MM.1S (cell line): ENCODE measurements around the gene TBC1D16.
A peak's percentile ranks its signal among the peaks of the same experiment; 100 is the strongest.

Source experiments
- DNase-seq: peaks from one replicate; pipeline ENCODE4 v3.0.0-alpha.2; 2015
- H2AFZ ChIP-seq: fragments of 300-600 bp; sonication (generic); 2 replicates; pipeline ENCODE4 v1.6.0; 2016; ENCODE audit warnings: antibody characterized with exemption, low read length
- H3F3A ChIP-seq: fragments of 300-600 bp; sonication (generic); 2 replicates; pipeline ENCODE4 v1.6.1; 2016; ENCODE audit warnings: mild to moderate bottlenecking, antibody characterized with exemption, low read length, moderate library complexity, mixed read lengths; ENCODE audit not compliant: insufficient read depth
- H3K27ac ChIP-seq: fragments of 300-600 bp; sonication (generic); 2 replicates; pipeline ENCODE4 v1.5.1; 2016; ENCODE audit warnings: mild to moderate bottlenecking, low read length
- H3K27me3 ChIP-seq: fragments of 300-600 bp; sonication (generic); replicated peaks from 2 replicates; pipeline ENCODE4 v1.6.0; 2016; ENCODE audit warnings: low read length; ENCODE audit not compliant: insufficient read depth
- H3K36me3 ChIP-seq: fragments of 300-600 bp; sonication (generic); replicated peaks from 2 replicates; pipeline ENCODE4 v1.6.1; 2016; ENCODE audit warnings: mild to moderate bottlenecking, low read length, mixed read lengths; ENCODE audit not compliant: insufficient read depth
- H3K4me1 ChIP-seq: fragments of 300-600 bp; sonication (generic); 2 replicates; pipeline ENCODE4 v1.6.1; 2016; ENCODE audit warnings: low read length, mixed read lengths
- H3K4me2 ChIP-seq: fragments of 300-600 bp; sonication (generic); 2 replicates; pipeline ENCODE4 v1.6.0; 2016; ENCODE audit warnings: low read depth, low read length
- H3K4me3 ChIP-seq: fragments of 300-600 bp; sonication (generic); 2 replicates; pipeline ENCODE4 v1.5.1; 2016; ENCODE audit warnings: low read length, mixed read lengths
- H3K79me2 ChIP-seq: fragments of 300-600 bp; sonication (generic); 2 replicates; pipeline ENCODE4 v1.6.1; 2016; ENCODE audit warnings: mixed run types, low read length, mixed read lengths
- H3K9ac ChIP-seq: fragments of 300-600 bp; sonication (generic); 2 replicates; pipeline ENCODE4 v1.6.1; 2016; ENCODE audit warnings: low read length, mixed read lengths
- H3K9me2 ChIP-seq: fragments of 300-600 bp; sonication (generic); replicated peaks from 2 replicates; pipeline ENCODE4 v1.6.1; 2016; ENCODE audit warnings: mild to moderate bottlenecking, low read length, mixed read lengths; ENCODE audit not compliant: insufficient read depth
- H3K9me3 ChIP-seq: fragments of 300-600 bp; sonication (generic); replicated peaks from 2 replicates; pipeline ENCODE4 v1.6.1; 2016; ENCODE audit warnings: mild to moderate bottlenecking, low read length, mixed read lengths; ENCODE audit not compliant: insufficient read depth
- H4K20me1 ChIP-seq: fragments of 300-600 bp; sonication (generic); 2 replicates; pipeline ENCODE4 v1.6.1; 2016; ENCODE audit warnings: mild to moderate bottlenecking, low read length, moderate library complexity, mixed read lengths; ENCODE audit not compliant: insufficient read depth
- CTCF ChIP-seq: fragments of 300-600 bp; sonication (generic); IDR thresholded peaks from 2 replicates; pipeline ENCODE4 v1.5.1; 2016; ENCODE audit warnings: antibody characterized with exemption, low read length, mixed read lengths
- EZH2 ChIP-seq: fragments of 300-600 bp; sonication (generic); optimal IDR thresholded peaks from 2 replicates; pipeline ENCODE3; 2017; ENCODE audit warnings: low read depth, mild to moderate bottlenecking, antibody characterized with exemption, low read length, mixed read lengths
- EZH2phosphoT487 ChIP-seq: fragments of 300-600 bp; sonication (generic); IDR thresholded peaks from 2 replicates; pipeline ENCODE4 v1.6.1; 2018; ENCODE audit warnings: antibody characterized with exemption, low read length

The TBC1D16 gene

GRCh38 chr17:79976451-79976850, 59.2 kb downstream of the TBC1D16 start:
- TF ChIP-seq CTCF = no peak
- TF ChIP-seq EZH2phosphoT487 = no peak
- TF ChIP-seq EZH2 = no peak
- H3K9me2 ChIP-seq = no peaks in the 10 kb centered on the region
- peaks cover 100% of the 10 kb centered on the region for H3K27me3 ChIP-seq
- H3K9ac ChIP-seq = no peak overlapping the region
- H2AFZ ChIP-seq = no peak overlapping the region
- H3K4me2 ChIP-seq = no peak overlapping the region
- no peak overlapping the region for H3K27ac ChIP-seq
- H3K79me2 ChIP-seq = no peaks in the 10 kb centered on the region
- no peak overlapping the region for H3K4me3 ChIP-seq
- no peaks in the 10 kb centered on the region for H3F3A ChIP-seq
- H3K9me3 ChIP-seq = no peaks in the 10 kb centered on the region
- H3K4me1 ChIP-seq = no peaks in the 10 kb centered on the region
- H4K20me1 ChIP-seq = no peaks in the 10 kb centered on the region; the same call in 1 of the 2 replicates
- no peak for DNase-seq
- no peaks in the 10 kb centered on the region for H3K36me3 ChIP-seq

GRCh38 chr17:79975498-79976134, 60.1 kb downstream of the TBC1D16 start:
- H3K9me3 ChIP-seq = no peaks in the 10 kb centered on the region
- DNase-seq = no peak
- no peaks in the 10 kb centered on the region; the same call in 1 of the 2 replicates for H4K20me1 ChIP-seq
- H3F3A ChIP-seq = no peaks in the 10 kb centered on the region
- H2AFZ ChIP-seq = no peak overlapping the region
- no peak overlapping the region for H3K9ac ChIP-seq
- H3K4me1 ChIP-seq = no peaks in the 10 kb centered on the region
- peaks cover 99% of the 10 kb centered on the region for H3K27me3 ChIP-seq
- TF ChIP-seq EZH2 = no peak
- TF ChIP-seq EZH2phosphoT487 = no peak
- TF ChIP-seq CTCF = no peak
- no peaks in the 10 kb centered on the region for H3K36me3 ChIP-seq
- H3K79me2 ChIP-seq = no peaks in the 10 kb centered on the region
- H3K27ac ChIP-seq = no peak overlapping the region
- no peak overlapping the region for H3K4me3 ChIP-seq
- no peaks in the 10 kb centered on the region for H3K9me2 ChIP-seq
- no peak overlapping the region for H3K4me2 ChIP-seq

DNA sequence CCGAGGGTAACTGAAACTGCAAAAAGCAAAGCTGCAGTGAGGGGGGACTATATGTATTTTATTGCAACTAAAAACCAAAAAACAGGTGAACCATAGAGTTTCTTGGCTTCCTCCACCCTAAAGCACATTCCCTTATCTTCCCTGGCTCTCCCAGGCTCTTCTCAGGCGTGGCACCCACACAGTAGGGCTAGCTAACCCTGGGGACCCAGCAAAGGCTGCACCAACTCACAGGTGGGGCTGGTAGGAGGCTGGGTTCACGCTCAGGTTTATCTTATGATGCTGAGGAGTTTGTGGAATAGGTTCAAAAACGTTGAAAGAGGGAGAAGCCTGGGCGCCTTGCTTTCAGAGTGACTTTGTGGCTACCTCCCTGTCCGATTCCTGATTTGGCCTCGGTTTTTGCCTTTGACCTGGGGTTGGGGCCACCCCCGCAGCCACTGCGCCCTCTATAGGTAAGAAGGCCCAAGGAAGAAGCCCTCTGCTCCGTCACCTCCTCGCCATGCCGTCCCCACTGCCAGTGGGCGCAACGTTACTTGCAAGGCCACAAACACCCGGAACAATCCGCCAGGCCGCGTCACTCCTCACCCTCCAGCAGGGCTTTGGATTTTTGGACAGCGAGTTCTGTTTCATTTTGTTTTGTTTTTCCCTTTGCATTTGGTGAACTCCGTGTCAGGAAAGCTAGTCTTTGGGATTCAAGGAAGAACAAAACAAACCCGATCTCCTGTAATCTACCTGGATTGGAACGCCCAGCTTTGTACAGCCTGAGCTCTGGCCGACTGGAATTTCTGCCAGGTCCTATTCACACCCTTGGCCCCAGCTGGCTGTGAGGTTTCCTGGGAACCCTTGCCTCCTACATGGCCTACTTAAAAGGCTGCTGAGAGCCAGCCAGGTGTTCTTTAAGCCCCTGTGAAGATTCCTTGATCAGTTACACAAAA, 60.8 kb downstream of the TBC1D16 start:
- no peak overlapping the region for H3K4me2 ChIP-seq
- H2AFZ ChIP-seq = no peak overlapping the region
- no peaks in the 10 kb centered on the region; the same call in 1 of the 2 replicates for H4K20me1 ChIP-seq
- H3K36me3 ChIP-seq = no peaks in the 10 kb centered on the region
- H3K9me3 ChIP-seq = no peaks in the 10 kb centered on the region
- H3K4me3 ChIP-seq = no peak overlapping the region
- peaks cover 99% of the 10 kb centered on the region for H3K27me3 ChIP-seq
- H3K4me1 ChIP-seq = no peaks in the 10 kb centered on the region
- H3K79me2 ChIP-seq = no peaks in the 10 kb centered on the region
- TF ChIP-seq EZH2 (no peak), CTCF (peak; percentile 54), EZH2phosphoT487 (no peak)
- no peak for DNase-seq
- H3K9ac ChIP-seq = no peak overlapping the region
- H3K27ac ChIP-seq = no peak overlapping the region
- H3F3A ChIP-seq = no peaks in the 10 kb centered on the region
- no peaks in the 10 kb centered on the region for H3K9me2 ChIP-seq
